GM18868 (cell line): ENCODE measurements around the gene NLRC5.
"Not testable (repeated sequence)": the region's sequence is repeated elsewhere in the genome, so short reads cannot be mapped to it uniquely, and the experiment has no call there.

Experiments
- ATAC-seq: cut with Tn5 transposase; IDR thresholded peaks from one replicate; pipeline ENCODE4 v1.9.1; 2021; ENCODE audit warnings: mild to moderate bottlenecking, moderate library complexity; ENCODE audit not compliant: unreplicated experiment

NLRC5 gene

DNA sequence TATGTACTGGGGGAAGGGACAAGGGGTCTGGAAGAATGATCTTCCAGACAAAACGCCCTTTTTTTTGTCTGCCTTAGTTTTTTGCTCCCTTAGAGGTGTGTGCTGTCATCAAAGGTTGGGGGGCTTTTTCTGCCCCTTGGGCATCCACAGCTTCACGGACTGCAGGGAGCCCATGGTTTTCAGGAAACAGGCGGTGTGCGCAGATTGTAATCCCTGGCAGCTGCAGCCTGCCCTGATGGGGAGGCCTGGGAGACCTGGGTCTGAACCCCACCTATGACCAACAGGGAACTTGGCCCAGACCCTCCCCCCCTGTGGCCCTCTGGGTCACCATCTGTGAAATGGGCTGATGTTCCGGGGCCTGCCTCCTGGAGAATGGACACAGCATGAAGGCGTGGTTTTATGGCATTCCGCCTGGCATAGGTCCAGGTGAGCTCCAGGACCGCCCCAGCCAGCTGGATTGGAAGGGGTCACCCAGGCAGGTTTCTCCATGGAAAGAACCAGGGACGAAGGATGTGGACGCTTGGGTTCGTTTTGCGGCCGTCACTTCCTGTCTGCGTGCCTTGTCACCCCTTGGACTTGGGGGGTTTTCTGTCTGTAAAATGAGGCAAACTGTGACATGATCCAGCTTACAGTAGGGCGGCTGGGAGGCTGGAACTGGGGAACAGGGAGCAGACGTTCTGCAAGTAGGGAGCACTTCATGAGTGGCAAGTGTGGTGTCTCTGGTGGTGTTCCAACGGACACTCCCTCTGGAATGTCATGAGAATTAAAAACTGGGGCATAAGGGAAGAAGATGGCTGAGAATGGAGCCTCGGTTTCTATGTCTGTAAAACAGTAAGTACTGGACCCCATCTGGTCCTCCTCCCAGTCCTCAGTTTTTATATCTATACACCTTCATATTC lies 104.6 kb downstream of the NLRC5 start:
- no peak for ATAC-seq

- no peak for ATAC-seq
These were observed 105.6 kb downstream of the NLRC5 start for GRCh38 chr16:57094911-57095310.

- no peak for ATAC-seq
These were observed 106.8 kb downstream of the NLRC5 start for GRCh38 chr16:57096192-57096591.

DNA sequence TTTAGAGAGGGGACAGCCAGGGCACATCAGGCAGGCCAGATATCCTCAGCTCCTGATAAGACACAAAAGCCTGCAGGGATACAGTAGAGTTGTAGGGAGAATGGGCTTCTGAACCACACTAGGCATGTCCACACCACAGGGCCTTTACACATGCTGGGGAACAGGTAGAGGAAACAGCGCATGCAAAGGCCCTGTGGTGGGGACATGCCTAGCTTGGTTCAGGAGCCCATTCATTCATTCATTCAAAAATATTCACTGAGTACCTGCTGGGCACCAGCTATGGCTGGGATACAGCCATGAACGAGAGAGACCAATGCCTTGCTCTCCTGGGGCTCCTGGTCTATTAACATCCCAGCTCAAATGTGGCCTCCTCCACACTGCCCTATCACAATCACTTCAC lies 107.4 kb downstream of the NLRC5 start:
- ATAC-seq, result no peak

GRCh38 chr16:57098188-57098841 lies 109.0 kb downstream of the NLRC5 start:
- ATAC-seq, result no peak

DNA sequence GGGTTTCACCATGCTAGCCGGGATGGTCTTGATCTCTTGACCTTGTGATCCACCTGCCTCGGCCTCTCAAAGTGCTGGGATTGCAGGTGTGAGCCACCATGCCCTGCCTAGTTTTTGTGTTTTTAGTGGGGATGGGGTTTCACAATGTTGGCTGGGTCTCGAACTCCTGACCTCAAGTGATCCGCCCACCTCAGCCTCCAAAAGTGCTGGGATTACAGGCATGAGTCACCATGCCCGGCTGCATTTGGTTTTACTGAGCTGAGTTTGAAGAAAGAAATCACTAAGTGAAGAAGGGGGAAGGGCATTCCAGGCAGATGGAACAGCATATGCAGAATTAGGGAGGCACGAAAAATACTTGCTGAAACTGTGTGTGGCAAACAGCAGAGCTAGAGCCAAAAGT lies 110.6 kb downstream of the NLRC5 start:
- not testable (repeated sequence) for ATAC-seq

DNA sequence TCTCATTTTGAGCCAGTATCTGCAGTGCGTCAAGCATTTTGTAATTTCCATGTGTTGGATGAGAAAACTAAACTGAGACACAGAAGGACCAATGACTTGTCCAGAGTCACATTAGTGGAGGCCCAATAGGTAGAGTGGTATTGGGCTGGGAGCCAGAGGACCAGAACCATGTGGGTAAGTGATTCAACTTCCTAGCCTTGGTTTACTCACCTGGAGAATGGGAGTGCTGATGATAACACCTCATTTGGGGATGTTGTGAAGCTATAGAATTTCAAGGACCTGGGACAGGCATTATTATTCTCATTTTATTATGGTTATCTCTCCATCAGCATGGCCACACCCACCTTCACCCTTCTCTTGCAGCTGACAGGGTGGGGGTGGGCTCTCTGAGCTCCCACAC lies 111.1 kb downstream of the NLRC5 start:
- ATAC-seq, result no peak

GRCh38 chr16:57102888-57103851 lies 113.8 kb downstream of the NLRC5 start:
- no peak for ATAC-seq

DNA sequence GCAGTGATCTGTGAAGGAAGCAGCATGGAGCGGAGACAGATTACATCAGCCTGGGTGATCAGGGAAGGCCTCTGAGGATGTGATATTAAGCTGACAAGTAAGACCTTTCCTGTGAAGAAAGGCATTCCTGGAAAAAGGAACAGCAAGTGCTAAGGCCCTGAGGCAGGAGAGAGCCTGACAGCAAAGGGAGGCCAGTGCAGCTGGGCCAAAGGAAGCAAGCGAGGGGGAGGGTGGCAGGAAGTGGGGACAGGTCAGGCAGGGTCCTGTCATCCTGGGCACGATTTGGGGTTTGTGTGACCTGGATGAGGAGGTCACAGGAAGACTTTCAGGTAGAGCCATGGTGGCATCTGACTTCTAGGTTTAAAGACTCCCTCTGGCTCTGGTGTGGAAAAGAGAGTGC lies 115.3 kb downstream of the NLRC5 start:
- ATAC-seq, result no peak

- no peak for ATAC-seq
These were observed 115.8 kb downstream of the NLRC5 start for GRCh38 chr16:57105184-57105583.

- no peak for ATAC-seq
These were observed 117.4 kb downstream of the NLRC5 start for GRCh38 chr16:57106767-57107166.

GRCh38 chr16:57107321-57107922 lies 118.1 kb downstream of the NLRC5 start:
- no peak for ATAC-seq

- ATAC-seq, result no peak
These were observed 119.1 kb downstream of the NLRC5 start for GRCh38 chr16:57108432-57108831.

DNA sequence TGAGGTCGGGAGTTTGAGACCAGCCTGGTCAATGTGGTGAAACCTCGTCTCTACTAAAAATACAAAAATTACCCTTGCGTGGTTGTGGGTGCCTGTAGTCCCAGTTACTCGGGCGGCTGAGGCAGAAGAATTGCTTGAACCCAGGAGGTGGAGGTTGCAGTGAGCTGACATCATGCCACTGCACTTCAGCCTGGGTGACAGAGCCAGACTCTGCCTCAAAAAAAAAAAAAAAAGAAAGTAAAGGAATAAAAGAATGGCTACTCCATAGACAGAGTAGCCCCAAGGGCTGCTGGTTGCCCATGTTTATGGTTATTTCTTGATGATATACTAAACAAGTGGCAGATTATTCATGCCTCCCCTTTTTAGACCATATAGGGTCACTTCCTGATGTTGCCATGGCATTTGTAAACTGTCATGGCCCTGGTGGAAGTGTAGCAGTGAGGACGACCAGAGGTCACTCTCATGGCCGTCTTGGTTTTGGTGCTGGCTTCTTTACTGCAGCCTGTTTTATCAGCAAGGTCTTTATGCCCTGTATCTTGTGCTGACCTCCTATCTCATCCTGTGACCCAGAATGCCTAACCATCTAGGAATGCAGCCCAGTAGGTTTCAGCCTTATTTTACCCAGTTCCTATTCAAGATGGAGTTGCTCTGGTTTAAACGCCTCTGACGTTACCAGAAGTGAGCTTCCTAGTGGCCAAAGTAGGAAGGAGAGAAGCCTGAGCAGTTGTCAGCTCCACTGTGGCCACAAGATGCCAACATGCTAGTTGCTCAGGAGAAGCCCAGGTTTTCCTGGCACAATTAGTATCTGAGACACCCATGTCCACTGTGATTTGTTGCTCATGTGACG lies 120.1 kb downstream of the NLRC5 start:
- not testable (repeated sequence) for ATAC-seq

DNA sequence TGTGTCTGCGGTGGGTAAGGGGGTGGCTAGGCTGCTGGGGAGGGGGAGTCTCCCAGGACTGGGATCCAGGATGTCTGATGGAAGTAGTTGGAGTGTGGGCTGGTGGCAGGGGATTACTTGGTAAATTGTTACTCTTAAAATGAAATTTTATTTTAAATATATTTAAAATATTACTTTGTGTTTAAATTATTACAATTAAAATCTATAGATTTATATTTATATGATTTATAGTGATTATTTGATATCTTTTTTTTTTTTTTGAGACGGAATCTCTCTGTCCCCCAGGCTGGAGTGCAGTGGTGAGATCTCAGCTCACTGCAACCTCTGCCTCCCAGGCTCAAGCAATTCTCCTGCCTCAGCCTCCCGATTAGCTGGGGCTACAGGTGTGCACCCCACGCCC lies 121.6 kb downstream of the NLRC5 start:
- ATAC-seq, result no peak

DNA sequence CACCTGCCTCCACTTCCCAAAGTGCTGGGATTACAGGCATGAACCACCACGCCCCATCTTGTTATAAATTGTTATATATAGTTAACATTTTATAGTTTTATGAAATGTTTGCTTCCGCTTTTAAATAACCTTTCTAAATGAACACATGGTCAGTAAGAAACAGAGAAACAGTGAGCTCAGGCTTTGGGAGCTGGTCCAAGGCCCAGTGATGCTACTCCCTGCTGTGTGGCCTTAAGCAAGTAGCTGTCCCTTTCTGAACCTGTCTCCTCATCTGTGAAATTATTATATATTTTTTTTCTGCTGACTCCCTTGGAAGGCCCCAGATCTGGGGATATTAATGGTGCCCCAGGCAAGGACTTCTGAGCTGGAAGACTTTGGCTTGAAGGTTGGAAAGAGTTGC lies 122.1 kb downstream of the NLRC5 start:
- no peak for ATAC-seq

DNA sequence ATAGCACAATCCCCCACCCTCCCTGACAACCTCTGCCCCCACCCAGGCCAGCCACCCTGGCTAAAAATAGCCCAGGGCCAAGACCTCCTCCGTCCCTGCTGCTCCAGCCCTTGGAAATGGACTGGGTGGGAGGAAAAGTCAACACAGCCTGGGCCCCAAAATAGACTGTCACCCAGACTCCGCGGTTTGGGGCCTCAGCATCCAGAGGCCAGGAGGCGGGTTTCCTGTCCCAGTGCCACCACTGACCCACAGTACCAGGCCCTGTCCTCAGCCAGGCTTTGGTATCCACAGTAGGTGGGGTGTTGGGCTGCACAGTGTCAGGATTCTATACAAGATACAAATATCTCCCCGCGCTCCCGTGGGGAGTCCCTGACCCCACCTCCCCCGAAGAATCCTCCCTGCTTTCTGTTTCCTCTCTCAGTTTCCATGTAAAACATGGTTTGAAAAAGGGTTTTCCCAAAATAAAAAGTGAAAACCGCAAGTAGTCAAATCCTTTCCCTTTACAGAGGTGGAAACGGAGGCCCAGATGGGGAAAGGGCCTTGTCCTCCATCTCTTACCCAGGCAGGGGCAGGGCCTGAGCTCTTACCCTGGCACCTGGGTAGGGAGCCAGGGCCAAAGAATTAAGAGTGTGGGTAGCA lies 123.2 kb downstream of the NLRC5 start:
- ATAC-seq, result no peak

DNA sequence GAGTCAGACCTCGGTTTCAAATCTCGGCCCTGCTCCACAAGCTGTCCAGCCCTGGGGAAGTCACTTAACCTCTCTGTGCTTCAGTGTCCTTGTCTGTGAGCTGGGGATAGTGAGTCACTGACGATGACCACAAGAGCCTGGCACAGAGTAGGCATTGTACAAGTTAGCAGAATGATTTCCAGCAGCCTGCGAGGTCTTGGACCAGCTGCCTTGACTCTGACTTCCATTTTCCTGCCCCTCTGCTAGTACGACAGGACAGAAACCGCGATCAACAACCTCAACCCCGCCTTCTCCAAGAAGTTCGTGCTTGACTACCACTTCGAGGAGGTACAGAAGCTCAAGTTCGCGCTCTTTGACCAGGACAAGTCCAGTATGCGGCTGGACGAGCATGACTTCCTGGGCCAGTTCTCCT lies 123.7 kb downstream of the NLRC5 start:
- ATAC-seq, result no peak

DNA sequence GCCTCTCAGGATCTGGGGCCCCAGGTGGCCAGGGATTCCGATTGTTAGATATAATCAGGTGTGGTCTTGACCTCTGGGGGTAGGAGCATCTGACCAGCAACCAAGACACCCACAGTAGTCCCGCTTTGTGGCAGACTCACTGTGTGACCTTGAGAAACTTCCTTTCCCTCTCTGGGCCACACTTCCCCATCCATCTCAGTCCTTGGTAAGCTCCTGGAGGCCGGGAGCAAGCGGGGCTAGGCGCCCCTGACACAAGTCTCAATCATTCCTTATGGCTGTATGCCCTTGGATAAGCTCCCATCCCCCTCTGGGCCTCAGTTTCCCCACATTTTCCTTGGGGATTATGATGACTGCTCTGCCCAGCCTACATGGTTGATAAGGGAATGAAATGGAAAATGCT lies 124.3 kb downstream of the NLRC5 start:
- ATAC-seq, result no peak

DNA sequence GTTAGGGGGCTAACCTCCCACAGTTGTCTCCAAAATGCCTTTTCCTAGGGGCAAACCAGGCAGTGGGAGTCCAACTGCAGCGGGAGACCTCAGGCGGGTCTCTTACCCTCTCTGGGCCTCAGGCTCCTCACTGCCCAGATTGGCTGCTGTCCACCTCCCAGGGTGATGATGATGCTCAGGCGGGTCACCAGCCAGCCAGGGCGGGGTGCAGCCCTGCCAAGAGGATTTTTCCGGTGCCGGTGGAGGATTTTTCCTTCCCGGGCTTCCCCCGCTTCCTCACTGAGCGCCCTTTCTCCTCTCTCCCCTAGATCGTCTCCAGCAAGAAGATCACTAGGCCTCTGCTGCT lies 125.8 kb downstream of the NLRC5 start:
- ATAC-seq, result no peak
